Subcutaneous adipose tissue (tissue), 4 donors: ENCODE measurements around the gene ACOT7. TPM values are rescaled to one million over a fixed set of nuclear protein-coding genes. Genes with fewer than 3 reads are reported as not detected.

Experiments used
- CTCF ChIP-seq: fragments of 450-650 bp; IDR thresholded peaks from one replicate; pipeline ENCODE4 v1.5.1; 2016; ENCODE audit warnings: low read depth, mild to moderate bottlenecking, control low read depth, antibody characterized with exemption, moderate library complexity
- total RNA-seq, 4 donors: library from RNA; depleted of rRNA; stranded (reverse); fragments of >200 nt; gene quantifications; one replicate each; pipeline ENCODE4 v1.1.0, GENCODE V29; 2016

Gene ACOT7
- total RNA-seq, 4 donors from 2014 or later: 7.5 to 14.3 (median 9.8) TPM

GRCh38 chr1:6354659-6355317, 38.8 kb downstream of the ACOT7 start:
- no peak for TF ChIP-seq CTCF

GRCh38 chr1:6353955-6354658, 39.5 kb downstream of the ACOT7 start:
- TF ChIP-seq CTCF: no peak

GRCh38 chr1:6353619-6353954, 40.0 kb downstream of the ACOT7 start:
- TF ChIP-seq CTCF: no peak

GRCh38 chr1:6352138-6352563, 41.4 kb downstream of the ACOT7 start:
- no peak for TF ChIP-seq CTCF

GRCh38 chr1:6351480-6352137, 42.0 kb downstream of the ACOT7 start:
- no peak for TF ChIP-seq CTCF

GRCh38 chr1:6350416-6351088, 43.0 kb downstream of the ACOT7 start:
- no peak for TF ChIP-seq CTCF
